ENCODE results near the gene TMEM263. TPM values are rescaled to one million over a fixed set of nuclear protein-coding genes. Genes with fewer than 3 reads are reported as not detected.

Gene TMEM263
- polyA plus RNA-seq, 1 donor from 2014 or later, result 27.1 TPM

DNA sequence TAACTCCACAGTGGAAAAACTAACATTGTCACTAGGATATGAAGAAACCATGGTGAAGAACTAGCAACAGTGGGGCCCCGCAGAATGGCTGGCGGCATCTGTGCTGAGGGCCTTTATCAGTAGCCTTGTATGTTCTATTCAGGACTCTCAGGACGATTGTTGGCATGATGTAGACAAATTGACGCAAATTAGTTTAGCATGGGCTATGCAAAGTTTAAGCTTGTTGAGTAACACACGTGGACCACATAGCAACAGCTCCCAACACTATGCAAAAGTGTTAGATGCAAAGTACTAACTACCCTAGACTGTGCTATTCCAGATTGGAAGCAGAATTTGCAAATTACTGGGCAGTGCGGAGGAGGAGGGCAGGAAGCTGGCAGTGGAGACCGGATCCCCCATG, 38.2 kb upstream of the TMEM263 start:
- H3K9me3 ChIP-seq (ENCODE audit: low read length), result no peaks in the 10 kb centered on the region
- H3K79me2 ChIP-seq (replicated peaks; ENCODE audit: insufficient read depth, low read length), result no peaks in the 10 kb centered on the region
- H3K27me3 ChIP-seq (ENCODE audit: insufficient read depth, low read depth, low read length), result no peaks in the 10 kb centered on the region
- no peaks in the 10 kb centered on the region for H3K36me3 ChIP-seq (ENCODE audit: insufficient read depth, low read length)
- no peaks in the 10 kb centered on the region for H4K20me1 ChIP-seq (ENCODE audit: insufficient read depth)
- no peak overlapping the region for H3K27ac ChIP-seq (ENCODE audit: low read length)
- TF ChIP-seq, protein P1, sequence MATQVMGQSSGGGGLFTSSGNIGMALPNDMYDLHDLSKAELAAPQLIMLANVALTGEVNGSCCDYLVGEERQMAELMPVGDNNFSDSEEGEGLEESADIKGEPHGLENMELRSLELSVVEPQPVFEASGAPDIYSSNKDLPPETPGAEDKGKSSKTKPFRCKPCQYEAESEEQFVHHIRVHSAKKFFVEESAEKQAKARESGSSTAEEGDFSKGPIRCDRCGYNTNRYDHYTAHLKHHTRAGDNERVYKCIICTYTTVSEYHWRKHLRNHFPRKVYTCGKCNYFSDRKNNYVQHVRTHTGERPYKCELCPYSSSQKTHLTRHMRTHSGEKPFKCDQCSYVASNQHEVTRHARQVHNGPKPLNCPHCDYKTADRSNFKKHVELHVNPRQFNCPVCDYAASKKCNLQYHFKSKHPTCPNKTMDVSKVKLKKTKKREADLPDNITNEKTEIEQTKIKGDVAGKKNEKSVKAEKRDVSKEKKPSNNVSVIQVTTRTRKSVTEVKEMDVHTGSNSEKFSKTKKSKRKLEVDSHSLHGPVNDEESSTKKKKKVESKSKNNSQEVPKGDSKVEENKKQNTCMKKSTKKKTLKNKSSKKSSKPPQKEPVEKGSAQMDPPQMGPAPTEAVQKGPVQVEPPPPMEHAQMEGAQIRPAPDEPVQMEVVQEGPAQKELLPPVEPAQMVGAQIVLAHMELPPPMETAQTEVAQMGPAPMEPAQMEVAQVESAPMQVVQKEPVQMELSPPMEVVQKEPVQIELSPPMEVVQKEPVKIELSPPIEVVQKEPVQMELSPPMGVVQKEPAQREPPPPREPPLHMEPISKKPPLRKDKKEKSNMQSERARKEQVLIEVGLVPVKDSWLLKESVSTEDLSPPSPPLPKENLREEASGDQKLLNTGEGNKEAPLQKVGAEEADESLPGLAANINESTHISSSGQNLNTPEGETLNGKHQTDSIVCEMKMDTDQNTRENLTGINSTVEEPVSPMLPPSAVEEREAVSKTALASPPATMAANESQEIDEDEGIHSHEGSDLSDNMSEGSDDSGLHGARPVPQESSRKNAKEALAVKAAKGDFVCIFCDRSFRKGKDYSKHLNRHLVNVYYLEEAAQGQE (IDR thresholded peaks at IDR 0.05; ENCODE audit: borderline replicate concordance), result no peak
- TF ChIP-seq EP300 (conservative IDR thresholded peaks at IDR 0.05; ENCODE audit: poor library complexity, severe bottlenecking), result no peak
- TF ChIP-seq TAF1 (IDR thresholded peaks at IDR 0.05; ENCODE audit: low read depth), result no peak
- TF ChIP-seq POLR2AphosphoS5 (IDR thresholded peaks at IDR 0.05), result no peak
- TF ChIP-seq RAD21 (conservative IDR thresholded peaks at IDR 0.05), result no peak
- no peak for TF ChIP-seq MXI1 (conservative IDR thresholded peaks at IDR 0.05; ENCODE audit: poor library complexity, severe bottlenecking)
- TF ChIP-seq EZH2 (IDR thresholded peaks at IDR 0.05; ENCODE audit: borderline replicate concordance, insufficient read depth, low read length, poor library complexity, severe bottlenecking), result no peak
- TF ChIP-seq SMC3 (conservative IDR thresholded peaks at IDR 0.05; ENCODE audit: poor library complexity), result no peak
- no peak for TF ChIP-seq CTCF (IDR thresholded peaks at IDR 0.05; ENCODE audit: poor library complexity, severe bottlenecking)
- H3K4me2 ChIP-seq (ENCODE audit: low read length), result no peak overlapping the region
- H2AFZ ChIP-seq (ENCODE audit: low read depth, low read length), result no peak overlapping the region
- H3K9me2 ChIP-seq (ENCODE audit: insufficient read depth, low read length), result no peaks in the 10 kb centered on the region
- no peak overlapping the region for H3K4me3 ChIP-seq (ENCODE audit: low read length)
- no peaks in the 10 kb centered on the region for H3F3A ChIP-seq (ENCODE audit: insufficient read depth, low read length, poor library complexity, severe bottlenecking)
- no peak overlapping the region for H3K9ac ChIP-seq (ENCODE audit: low read length)

- TF ChIP-seq MXI1 (conservative IDR thresholded peaks at IDR 0.05; ENCODE audit: poor library complexity, severe bottlenecking), result no peak
- peak; percentile 80 for TF ChIP-seq CTCF (IDR thresholded peaks at IDR 0.05; ENCODE audit: poor library complexity, severe bottlenecking)
- no peak for TF ChIP-seq TAF1 (IDR thresholded peaks at IDR 0.05; ENCODE audit: low read depth)
- no peak for TF ChIP-seq EP300 (conservative IDR thresholded peaks at IDR 0.05; ENCODE audit: poor library complexity, severe bottlenecking)
- TF ChIP-seq SMC3 (conservative IDR thresholded peaks at IDR 0.05; ENCODE audit: poor library complexity), result peak; percentile 78
- TF ChIP-seq, protein P1 (IDR thresholded peaks at IDR 0.05; ENCODE audit: borderline replicate concordance), result no peak
- no peak for TF ChIP-seq POLR2AphosphoS5 (IDR thresholded peaks at IDR 0.05)
- peak; percentile 81 for TF ChIP-seq RAD21 (conservative IDR thresholded peaks at IDR 0.05)
- no peak for TF ChIP-seq EZH2 (IDR thresholded peaks at IDR 0.05; ENCODE audit: borderline replicate concordance, insufficient read depth, low read length, poor library complexity, severe bottlenecking)
- H3K4me2 ChIP-seq (ENCODE audit: low read length), result no peak overlapping the region
- H3K4me3 ChIP-seq (ENCODE audit: low read length), result no peak overlapping the region
- no peak overlapping the region for H2AFZ ChIP-seq (ENCODE audit: low read depth, low read length)
- no peaks in the 10 kb centered on the region for H3K9me2 ChIP-seq (ENCODE audit: insufficient read depth, low read length)
- H3K27me3 ChIP-seq (ENCODE audit: insufficient read depth, low read depth, low read length), result no peaks in the 10 kb centered on the region
- H3K9ac ChIP-seq (ENCODE audit: low read length), result no peak overlapping the region
- H3K36me3 ChIP-seq (ENCODE audit: insufficient read depth, low read length), result no peaks in the 10 kb centered on the region
- H3F3A ChIP-seq (ENCODE audit: insufficient read depth, low read length, poor library complexity, severe bottlenecking), result no peaks in the 10 kb centered on the region
- no peaks in the 10 kb centered on the region for H3K9me3 ChIP-seq (ENCODE audit: low read length)
- no peaks in the 10 kb centered on the region for H3K79me2 ChIP-seq (replicated peaks; ENCODE audit: insufficient read depth, low read length)
- no peak overlapping the region for H3K27ac ChIP-seq (ENCODE audit: low read length)
- H4K20me1 ChIP-seq (ENCODE audit: insufficient read depth), result no peaks in the 10 kb centered on the region
These were observed 37.0 kb upstream of the TMEM263 start for GRCh38 chr12:106918746-106919145.
